Adipocyte (in vitro differentiated cells): ENCODE data around the gene PRMT6.
"Not testable (repeated sequence)": the region's sequence is repeated elsewhere in the genome, so short reads cannot be mapped to it uniquely, and the experiment has no call there.

ENCODE experiments used
- DNase-seq: peaks from one replicate; pipeline ENCODE4 v3.0.0-alpha.2; 2015; ENCODE audit warnings: low read depth
- H3K27me3 ChIP-seq: replicated peaks from 2 replicates; pipeline ENCODE4 v1.7.0; 2013; ENCODE audit warnings: mild to moderate bottlenecking, low read length, moderate library complexity; ENCODE audit not compliant: control insufficient read depth, insufficient read depth
- H3K36me3 ChIP-seq: 2 replicates; pipeline ENCODE4 v1.7.0; 2013; ENCODE audit warnings: low read length, mild to moderate bottlenecking, moderate library complexity; ENCODE audit not compliant: control insufficient read depth, insufficient read depth, severe bottlenecking
- H3K4me1 ChIP-seq: 2 replicates; pipeline ENCODE4 v1.7.0; 2013; ENCODE audit warnings: mild to moderate bottlenecking, low read length, moderate library complexity; ENCODE audit not compliant: control insufficient read depth, insufficient read depth
- H3K4me3 ChIP-seq: 2 replicates; pipeline ENCODE4 v1.7.0; 2013; ENCODE audit warnings: mild to moderate bottlenecking, low read length, moderate library complexity
- H3K9ac ChIP-seq: 2 replicates; pipeline ENCODE4 v1.7.0; 2013; ENCODE audit warnings: mild to moderate bottlenecking, low read length, moderate library complexity
- H3K9me3 ChIP-seq: 2 replicates; pipeline ENCODE4 v1.7.0; 2013; ENCODE audit warnings: mild to moderate bottlenecking, low read length, moderate library complexity; ENCODE audit not compliant: control insufficient read depth

Gene PRMT6

GRCh38 chr1:107056426-107057196 lies at the start of gene PRMT6:
Gene PRMT6, plus strand, starts transcription at chr1:107056674. Its CDS starts 42 bp downstream, at chr1:107056716.
- Histone ChIP-seq H3K9me3 (no peaks in the 10 kb centered on the region), H3K9ac (peak within 1 kb of the TSS; percentile 96), H3K4me3 (peak within 1 kb of the TSS; percentile 100), H3K36me3 (peaks cover 4% of the 10 kb centered on the region), H3K4me1 (peaks cover 6% of the 10 kb centered on the region), H3K27me3 (no peaks in the 10 kb centered on the region)
- peak; percentile 87 for DNase-seq

GRCh38 chr1:107009281-107009680 lies 47.2 kb upstream of the PRMT6 start:
- DNase-seq: no peak
- Histone ChIP-seq H3K27me3 (no peaks in the 10 kb centered on the region), H3K9me3 (no peaks in the 10 kb centered on the region), H3K4me1 (peaks cover 15% of the 10 kb centered on the region), H3K9ac (no peak overlapping the region), H3K36me3 (no peaks in the 10 kb centered on the region), H3K4me3 (no peak overlapping the region)

- Histone ChIP-seq H3K27me3 (no peaks in the 10 kb centered on the region), H3K4me3 (no peak overlapping the region), H3K36me3 (no peaks in the 10 kb centered on the region), H3K4me1 (peaks cover 15% of the 10 kb centered on the region), H3K9me3 (no peaks in the 10 kb centered on the region), H3K9ac (no peak overlapping the region)
- DNase-seq: no peak
Measured at GRCh38 chr1:107010582-107010981, 45.9 kb upstream of the PRMT6 start.

- Histone ChIP-seq H3K27me3 (no peaks in the 10 kb centered on the region), H3K4me1 (no peaks in the 10 kb centered on the region), H3K9ac (no peak overlapping the region), H3K4me3 (no peak overlapping the region), H3K9me3 (no peaks in the 10 kb centered on the region), H3K36me3 (no peaks in the 10 kb centered on the region)
- no peak for DNase-seq
Measured at GRCh38 chr1:107016376-107016978, 40.0 kb upstream of the PRMT6 start.

- no peak overlapping the region for H3K9ac ChIP-seq
- H3K36me3 ChIP-seq: no peaks in the 10 kb centered on the region
- H3K27me3 ChIP-seq: no peaks in the 10 kb centered on the region
- H3K9me3 ChIP-seq: no peaks in the 10 kb centered on the region
- H3K4me3 ChIP-seq: no peak overlapping the region
- DNase-seq: no peak
- H3K4me1 ChIP-seq: no peaks in the 10 kb centered on the region
Measured at GRCh38 chr1:107018445-107018844, 38.0 kb upstream of the PRMT6 start.

- H3K4me1 ChIP-seq: no peaks in the 10 kb centered on the region
- no peak for DNase-seq
- H3K9me3 ChIP-seq: no peaks in the 10 kb centered on the region
- H3K4me3 ChIP-seq: no peak overlapping the region
- H3K27me3 ChIP-seq: no peaks in the 10 kb centered on the region
- H3K9ac ChIP-seq: no peak overlapping the region
- no peaks in the 10 kb centered on the region for H3K36me3 ChIP-seq
Measured at GRCh38 chr1:107019166-107019565, 37.3 kb upstream of the PRMT6 start.

GRCh38 chr1:107038874-107039273 lies 17.6 kb upstream of the PRMT6 start:
- not testable (repeated sequence) for H3K4me1 ChIP-seq, H3K9ac ChIP-seq, H3K9me3 ChIP-seq, DNase-seq, H3K36me3 ChIP-seq, H3K4me3 ChIP-seq, H3K27me3 ChIP-seq

- not testable (repeated sequence) for H3K9me3 ChIP-seq, H3K36me3 ChIP-seq, H3K4me1 ChIP-seq, H3K4me3 ChIP-seq, H3K9ac ChIP-seq, DNase-seq, H3K27me3 ChIP-seq
Measured at GRCh38 chr1:107044310-107045220, 11.9 kb upstream of the PRMT6 start.

GRCh38 chr1:107047602-107048001 lies 8.9 kb upstream of the PRMT6 start:
- H3K4me1 ChIP-seq: no peaks in the 10 kb centered on the region
- H3K36me3 ChIP-seq: no peaks in the 10 kb centered on the region
- no peak overlapping the region for H3K9ac ChIP-seq
- no peaks in the 10 kb centered on the region for H3K27me3 ChIP-seq
- peaks cover 9% of the 10 kb centered on the region for H3K9me3 ChIP-seq
- DNase-seq: no peak
- H3K4me3 ChIP-seq: no peak overlapping the region

- H3K9me3 ChIP-seq: peaks cover 9% of the 10 kb centered on the region
- no peak overlapping the region for H3K9ac ChIP-seq
- DNase-seq: no peak
- H3K4me1 ChIP-seq: no peaks in the 10 kb centered on the region
- H3K4me3 ChIP-seq: no peak overlapping the region
- H3K36me3 ChIP-seq: no peaks in the 10 kb centered on the region
- no peaks in the 10 kb centered on the region for H3K27me3 ChIP-seq
Measured at GRCh38 chr1:107048241-107048640, 8.2 kb upstream of the PRMT6 start.

GRCh38 chr1:107051266-107051665 lies 5.2 kb upstream of the PRMT6 start:
- H3K36me3 ChIP-seq: no peaks in the 10 kb centered on the region
- no peaks in the 10 kb centered on the region for H3K27me3 ChIP-seq
- H3K9ac ChIP-seq: no peak overlapping the region
- H3K4me1 ChIP-seq: no peaks in the 10 kb centered on the region
- H3K9me3 ChIP-seq: peaks cover 9% of the 10 kb centered on the region
- no peak for DNase-seq
- no peak overlapping the region for H3K4me3 ChIP-seq
